HEK293 (cell line): ENCODE measurements around the gene CDK9.

Experiments
- CTCF ChIA-PET: fragments of 350-600 bp; formaldehyde crosslinking; extraction: SDS; loops from one replicate; lab custom pipeline; 2021; ENCODE audit warnings: antibody characterized with exemption; lab: Yijun Ruan, JAX
- POLR2A ChIA-PET: fragments of 300-600 bp; formaldehyde crosslinking; extraction: SDS; loops from one replicate; lab custom pipeline; 2020; ENCODE audit warnings: antibody characterized with exemption, inconsistent platforms; lab: Yijun Ruan, JAX
- H3K27ac ChIP-seq: fragments of 200-500 bp; sonication (Bioruptor generic); 2 replicates; pipeline ENCODE4 v1.5.1; 2014; ENCODE audit warnings: low read depth, low read length, control low read depth, inconsistent platforms; ENCODE audit errors: extremely low read depth
- H3K36me3 ChIP-seq, 2 experiments: fragments of 200-500 bp in 1 of 2; sonication (Bioruptor generic) in 1 of 2; 1 replicate in 1 of 2; 2 replicates in 1 of 2; pipeline ENCODE4 v1.5.1; 2014 to 2017; ENCODE audit warnings: inconsistent platforms in 2 of 2, low read length in 2 of 2; ENCODE audit not compliant: control insufficient read depth in 2 of 2, insufficient read depth in 1 of 2
- H3K4me1 ChIP-seq: fragments of 200-500 bp; sonication (Bioruptor generic); 2 replicates; pipeline ENCODE4 v1.5.1; 2014; ENCODE audit warnings: mild to moderate bottlenecking, low read length, inconsistent platforms; ENCODE audit not compliant: control insufficient read depth, insufficient read depth
- H3K4me3 ChIP-seq: 2 replicates; pipeline ENCODE4 v1.5.1; 2011; ENCODE audit warnings: low read depth, mild to moderate bottlenecking, control low read depth, low read length, moderate library complexity
- H3K9me3 ChIP-seq: fragments of 200-500 bp; sonication (Bioruptor generic); 2 replicates; pipeline ENCODE4 v1.5.1; 2014; ENCODE audit warnings: low read depth, low read length, inconsistent platforms; ENCODE audit not compliant: control insufficient read depth, insufficient read depth
- ATF2 ChIP-seq: fragments of 450-650 bp; formaldehyde crosslinking; IDR thresholded peaks from 2 replicates; pipeline ENCODE4 v1.5.1; 2016; ENCODE audit warnings: missing biosample characterization, missing genetic modification characterization, low read depth
- EGR2 ChIP-seq: fragments of 450-650 bp; formaldehyde crosslinking; IDR thresholded peaks from 2 replicates; pipeline ENCODE4 v1.5.1; 2016; ENCODE audit warnings: low read depth, missing biosample characterization, missing genetic modification characterization
- GLIS1 ChIP-seq: fragments of 450-650 bp; formaldehyde crosslinking; IDR thresholded peaks from 2 replicates; pipeline ENCODE4 v1.5.1; 2016; ENCODE audit warnings: missing biosample characterization, missing genetic modification characterization
- KLF10 ChIP-seq: fragments of 450-650 bp; IDR thresholded peaks from 2 replicates; pipeline ENCODE4 v1.5.1; 2018; ENCODE audit warnings: missing biosample characterization, mild to moderate bottlenecking, missing genetic modification characterization
- KLF8 ChIP-seq: fragments of 450-650 bp; formaldehyde crosslinking; IDR thresholded peaks from 2 replicates; pipeline ENCODE4 v1.5.1; 2016; ENCODE audit warnings: missing biosample characterization, missing genetic modification characterization
- SCRT2 ChIP-seq: fragments of 450-650 bp; formaldehyde crosslinking; IDR thresholded peaks from 2 replicates; pipeline ENCODE4 v1.5.1; 2016; ENCODE audit warnings: missing biosample characterization, missing genetic modification characterization
- SP3 ChIP-seq: fragments of 450-650 bp; formaldehyde crosslinking; IDR thresholded peaks from 2 replicates; pipeline ENCODE4 v1.5.1; 2016; ENCODE audit warnings: missing biosample characterization, missing genetic modification characterization
- SP7 ChIP-seq: fragments of 450-650 bp; formaldehyde crosslinking; IDR thresholded peaks from 2 replicates; pipeline ENCODE4 v1.5.1; 2016; ENCODE audit warnings: missing biosample characterization, missing genetic modification characterization
- ZBTB8A ChIP-seq: fragments of 450-650 bp; formaldehyde crosslinking; IDR thresholded peaks from 2 replicates; pipeline ENCODE4 v1.5.1; 2016; ENCODE audit warnings: missing biosample characterization, missing genetic modification characterization
- ZFHX2 ChIP-seq: fragments of 450-650 bp; formaldehyde crosslinking; conservative IDR thresholded peaks from 2 replicates; pipeline ENCODE4 v1.5.1; 2016; ENCODE audit warnings: missing biosample characterization, missing genetic modification characterization
- ZIC2 ChIP-seq: fragments of 450-650 bp; formaldehyde crosslinking; IDR thresholded peaks from 2 replicates; pipeline ENCODE4 v1.5.1; 2016; ENCODE audit warnings: missing biosample characterization, missing genetic modification characterization
- ZNF121 ChIP-seq: fragments of 450-650 bp; formaldehyde crosslinking; IDR thresholded peaks from 2 replicates; pipeline ENCODE4 v1.5.1; 2016; ENCODE audit warnings: missing biosample characterization, missing genetic modification characterization
- ZNF148 ChIP-seq: fragments of 450-650 bp; formaldehyde crosslinking; IDR thresholded peaks from 2 replicates; pipeline ENCODE4 v1.5.0; 2017; ENCODE audit warnings: missing biosample characterization, missing genetic modification characterization, borderline replicate concordance
- ZNF202 ChIP-seq: fragments of 450-650 bp; formaldehyde crosslinking; IDR thresholded peaks from 2 replicates; pipeline ENCODE4 v1.5.1; 2016; ENCODE audit warnings: missing biosample characterization, missing genetic modification characterization, borderline replicate concordance
- ZNF211 ChIP-seq: fragments of 450-650 bp; formaldehyde crosslinking; IDR thresholded peaks from 2 replicates; pipeline ENCODE4 v1.5.1; 2016; ENCODE audit warnings: low read depth, missing biosample characterization, missing genetic modification characterization
- ZNF239 ChIP-seq: fragments of 450-650 bp; formaldehyde crosslinking; IDR thresholded peaks from 2 replicates; pipeline ENCODE4 v1.5.1; 2016; ENCODE audit warnings: missing biosample characterization, missing genetic modification characterization
- ZNF501 ChIP-seq: fragments of 450-650 bp; formaldehyde crosslinking; IDR thresholded peaks from 2 replicates; pipeline ENCODE4 v1.5.1; 2016; ENCODE audit warnings: missing biosample characterization, missing genetic modification characterization
- ZNF521 ChIP-seq: fragments of 450-650 bp; formaldehyde crosslinking; IDR thresholded peaks from 2 replicates; pipeline ENCODE4 v1.5.1; 2017; ENCODE audit warnings: missing biosample characterization, mild to moderate bottlenecking, missing genetic modification characterization
- ZNF596 ChIP-seq: fragments of 450-650 bp; IDR thresholded peaks from 2 replicates; pipeline ENCODE4 v1.5.0; 2018; ENCODE audit warnings: missing biosample characterization, mild to moderate bottlenecking, missing genetic modification characterization, moderate library complexity
- ZNF600 ChIP-seq: fragments of 450-650 bp; formaldehyde crosslinking; IDR thresholded peaks from 2 replicates; pipeline ENCODE4 v1.5.1; 2016; ENCODE audit warnings: missing biosample characterization, missing genetic modification characterization
- ZNF629 ChIP-seq: fragments of 450-650 bp; formaldehyde crosslinking; IDR thresholded peaks from 2 replicates; pipeline ENCODE4 v1.5.1; 2017; ENCODE audit warnings: missing biosample characterization, missing genetic modification characterization
- ZNF664 ChIP-seq: fragments of 450-650 bp; formaldehyde crosslinking; IDR thresholded peaks from 2 replicates; pipeline ENCODE4 v1.5.1; 2016; ENCODE audit warnings: missing biosample characterization, missing genetic modification characterization
- TF ChIP-seq, protein P1 (sequence below): fragments of 450-650 bp; formaldehyde crosslinking; IDR thresholded peaks from 2 replicates; pipeline ENCODE4 v1.5.1; 2016; ENCODE audit warnings: missing biosample characterization, missing genetic modification characterization
- TF ChIP-seq, protein P2 (sequence below): fragments of 450-650 bp; formaldehyde crosslinking; IDR thresholded peaks from 2 replicates; pipeline ENCODE4 v1.5.1; 2017; ENCODE audit warnings: missing biosample characterization, missing genetic modification characterization

CDK9 gene

DNA sequence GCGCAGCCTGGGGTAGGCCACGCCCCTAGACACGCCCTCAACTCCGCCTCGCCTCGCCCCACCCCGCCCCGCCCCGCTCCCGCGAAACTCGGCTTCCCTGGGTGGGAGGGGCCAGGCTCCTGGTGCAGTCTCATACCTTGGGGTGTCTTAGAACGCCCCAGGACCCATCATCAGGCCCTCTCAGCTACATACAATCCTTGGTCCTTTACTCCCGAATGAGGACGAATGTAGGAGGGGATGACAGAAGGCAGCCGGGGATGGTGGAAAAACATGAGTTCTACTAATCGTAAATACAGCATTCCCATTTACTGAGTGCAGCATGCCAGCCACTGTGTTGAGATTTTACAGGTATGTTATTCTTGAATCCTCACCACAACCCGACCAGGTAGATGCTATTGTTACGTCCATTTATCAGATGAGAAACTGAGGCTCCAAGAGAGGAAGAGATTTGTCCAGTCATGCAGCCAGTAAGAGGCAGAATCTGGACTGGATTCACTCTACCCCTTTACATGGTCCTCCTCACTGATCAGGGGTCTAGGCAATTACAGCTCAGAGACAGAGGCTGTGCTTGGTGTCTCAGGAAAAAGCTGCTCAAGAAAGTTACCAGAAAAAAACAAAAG, 14.2 kb upstream of the CDK9 start:
- CTCF ChIA-PET = interaction anchor here (0.6 to 1.6 kb wide), 7 partner anchors 11 to 253 kb away, joined by 3 to 12 read pairs (median 4); partner anchors contain the start of gene TOR2A
- Histone ChIP-seq H3K9me3 (no peaks in the 10 kb centered on the region), H3K36me3 (no peaks in the 10 kb centered on the region), H3K27ac (no peak overlapping the region), H3K4me1 (no peaks in the 10 kb centered on the region), H3K4me3 (peak overlapping the region; percentile 25)
- POLR2A ChIA-PET = interaction anchor here (0.5 to 1.9 kb wide), 15 partner anchors 8 to 1260 kb away, joined by 3 to 10 read pairs (median 5); partner anchors contain the start of genes CDK9, ST6GALNAC4 and TOR2A
- TF ChIP-seq ZNF211 (tag by site-specific recombination) (no peak), SP7 (tag by site-specific recombination) (0 out of 2 replicates have a peak, but pooled peaks have one; percentile 1), ZNF600 (tag by site-specific recombination) (no peak), ZNF239 (tag by site-specific recombination) (no peak), KLF8 (tag by site-specific recombination) (peak; percentile 6; the same call in 1 of the 2 replicates), ZNF501 (tag by site-specific recombination) (no peak), SP3 (tag by site-specific recombination) (peak; percentile 64; the same call in 1 of the 2 replicates), ZNF202 (no peak), KLF10 (tag by site-specific recombination) (no peak), ZNF664 (tag by site-specific recombination) (0 out of 2 replicates have a peak, but pooled peaks have one; percentile 33), SCRT2 (tag by site-specific recombination) (no peak), ZNF521 (tag by site-specific recombination) (no peak)
- TF ChIP-seq, protein P1, sequence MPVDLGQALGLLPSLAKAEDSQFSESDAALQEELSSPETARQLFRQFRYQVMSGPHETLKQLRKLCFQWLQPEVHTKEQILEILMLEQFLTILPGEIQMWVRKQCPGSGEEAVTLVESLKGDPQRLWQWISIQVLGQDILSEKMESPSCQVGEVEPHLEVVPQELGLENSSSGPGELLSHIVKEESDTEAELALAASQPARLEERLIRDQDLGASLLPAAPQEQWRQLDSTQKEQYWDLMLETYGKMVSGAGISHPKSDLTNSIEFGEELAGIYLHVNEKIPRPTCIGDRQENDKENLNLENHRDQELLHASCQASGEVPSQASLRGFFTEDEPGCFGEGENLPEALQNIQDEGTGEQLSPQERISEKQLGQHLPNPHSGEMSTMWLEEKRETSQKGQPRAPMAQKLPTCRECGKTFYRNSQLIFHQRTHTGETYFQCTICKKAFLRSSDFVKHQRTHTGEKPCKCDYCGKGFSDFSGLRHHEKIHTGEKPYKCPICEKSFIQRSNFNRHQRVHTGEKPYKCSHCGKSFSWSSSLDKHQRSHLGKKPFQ (tag by site-specific recombination) = no peak
- TF ChIP-seq, protein P2, sequence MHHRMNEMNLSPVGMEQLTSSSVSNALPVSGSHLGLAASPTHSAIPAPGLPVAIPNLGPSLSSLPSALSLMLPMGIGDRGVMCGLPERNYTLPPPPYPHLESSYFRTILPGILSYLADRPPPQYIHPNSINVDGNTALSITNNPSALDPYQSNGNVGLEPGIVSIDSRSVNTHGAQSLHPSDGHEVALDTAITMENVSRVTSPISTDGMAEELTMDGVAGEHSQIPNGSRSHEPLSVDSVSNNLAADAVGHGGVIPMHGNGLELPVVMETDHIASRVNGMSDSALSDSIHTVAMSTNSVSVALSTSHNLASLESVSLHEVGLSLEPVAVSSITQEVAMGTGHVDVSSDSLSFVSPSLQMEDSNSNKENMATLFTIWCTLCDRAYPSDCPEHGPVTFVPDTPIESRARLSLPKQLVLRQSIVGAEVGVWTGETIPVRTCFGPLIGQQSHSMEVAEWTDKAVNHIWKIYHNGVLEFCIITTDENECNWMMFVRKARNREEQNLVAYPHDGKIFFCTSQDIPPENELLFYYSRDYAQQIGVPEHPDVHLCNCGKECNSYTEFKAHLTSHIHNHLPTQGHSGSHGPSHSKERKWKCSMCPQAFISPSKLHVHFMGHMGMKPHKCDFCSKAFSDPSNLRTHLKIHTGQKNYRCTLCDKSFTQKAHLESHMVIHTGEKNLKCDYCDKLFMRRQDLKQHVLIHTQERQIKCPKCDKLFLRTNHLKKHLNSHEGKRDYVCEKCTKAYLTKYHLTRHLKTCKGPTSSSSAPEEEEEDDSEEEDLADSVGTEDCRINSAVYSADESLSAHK = no peak

DNA sequence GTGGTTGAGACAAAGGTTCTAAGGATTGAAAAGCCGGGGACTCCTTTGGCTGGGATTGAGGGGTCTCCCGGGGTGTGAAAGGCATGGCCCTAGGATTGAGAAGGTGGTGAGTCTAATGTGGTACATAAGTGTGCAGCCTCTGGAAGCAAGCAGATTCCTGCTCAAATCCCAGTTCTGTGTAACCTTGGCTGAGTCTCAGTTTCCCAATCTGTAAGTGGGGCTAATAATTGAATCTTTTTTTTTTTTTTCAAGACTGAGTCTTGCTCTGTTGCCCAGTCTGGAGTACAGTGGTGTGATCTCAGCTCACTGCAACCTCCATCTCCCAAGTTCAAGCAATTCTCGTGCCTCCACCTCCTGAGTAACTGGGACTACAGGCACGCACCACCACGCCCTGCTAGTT, 13.2 kb upstream of the CDK9 start:
- Histone ChIP-seq H3K9me3 (no peaks in the 10 kb centered on the region), H3K4me1 (no peaks in the 10 kb centered on the region), H3K4me3 (no peak overlapping the region), H3K27ac (no peak overlapping the region), H3K36me3 (no peaks in the 10 kb centered on the region)
- TF ChIP-seq ZNF121 (0 out of 2 replicates have a peak, but pooled peaks have one; percentile 14), ZNF596 (no peak)
- ChIA-PET CTCF (interaction anchor here (0.8 to 1.5 kb wide), 4 partner anchors 12 to 247 kb away, joined by 3 to 11 read pairs (median 4); partner anchors contain the start of genes CDK9 and TOR2A), POLR2A (no interaction called here)

- Histone ChIP-seq H3K27ac (no peak overlapping the region), H3K36me3 (no peaks in the 10 kb centered on the region), H3K4me1 (no peaks in the 10 kb centered on the region), H3K9me3 (no peaks in the 10 kb centered on the region), H3K4me3 (no peak overlapping the region)
- ChIA-PET POLR2A (no interaction called here), CTCF (interaction anchor here (0.8 to 1.5 kb wide), 4 partner anchors 11 to 248 kb away, joined by 3 to 11 read pairs (median 4); partner anchors contain the start of genes CDK9 and TOR2A)
- no peak for TF ChIP-seq ZBTB8A (tag by site-specific recombination)
- TF ChIP-seq ZNF148 (tag by site-specific recombination) = no peak
- no peak for TF ChIP-seq ZFHX2 (tag by site-specific recombination)
- TF ChIP-seq ZNF629 (tag by site-specific recombination) = peak; percentile 12; the same call in 1 of the 2 replicates
- peak; percentile 74 for TF ChIP-seq ZIC2 (tag by site-specific recombination)
- TF ChIP-seq EGR2 (tag by site-specific recombination) = no peak
- peak; percentile 53; the same call in 1 of the 2 replicates for TF ChIP-seq GLIS1
- no peak for TF ChIP-seq ATF2 (tag by site-specific recombination)
These were observed 12.6 kb upstream of the CDK9 start for GRCh38 chr9:127773272-127773671.
